ENCODE data around the gene C11orf54.
"Not testable (repeated sequence)": the region's sequence is repeated elsewhere in the genome, so short reads cannot be mapped to it uniquely, and the experiment has no call there.

The C11orf54 gene

GRCh38 chr11:93735627-93736026 is 5.8 kb upstream of the C11orf54 start:
- DNase-seq = no peak

GRCh38 chr11:93736129-93736528 is 5.3 kb upstream of the C11orf54 start:
- no peak for DNase-seq

- no peak for DNase-seq
Measured at GRCh38 chr11:93737904-93738612, 3.4 kb upstream of the C11orf54 start.

GRCh38 chr11:93738647-93739081 is 2.8 kb upstream of the C11orf54 start:
- DNase-seq = no peak

- no peak for DNase-seq
Measured at GRCh38 chr11:93740031-93740729, 1.3 kb upstream of the C11orf54 start.

- DNase-seq = no peak
Measured at GRCh38 chr11:93740730-93741093, 760 bp upstream of the C11orf54 start.

- DNase-seq = peak in 1 of 2 experiments; percentile 14
Measured at GRCh38 chr11:93741882-93742226, 382 bp downstream of the C11orf54 start.

GRCh38 chr11:93743291-93743690 is 1.8 kb downstream of the C11orf54 start:
- DNase-seq = no peak

- no peak for DNase-seq
Measured at GRCh38 chr11:93744669-93745004, 3.2 kb downstream of the C11orf54 start.

GRCh38 chr11:93745005-93745755 is 3.7 kb downstream of the C11orf54 start:
- DNase-seq = not testable (repeated sequence)

GRCh38 chr11:93746101-93746500 is 4.6 kb downstream of the C11orf54 start:
- no peak for DNase-seq

GRCh38 chr11:93747122-93747521 is 5.7 kb downstream of the C11orf54 start:
- DNase-seq = no peak

- no peak for DNase-seq
Measured at GRCh38 chr11:93751001-93751400, 9.5 kb downstream of the C11orf54 start.

GRCh38 chr11:93753241-93753640 is 11.8 kb downstream of the C11orf54 start:
- DNase-seq = no peak

GRCh38 chr11:93756748-93757147 is 15.3 kb downstream of the C11orf54 start:
- DNase-seq = no peak

GRCh38 chr11:93757301-93757700 is 15.8 kb downstream of the C11orf54 start:
- no peak for DNase-seq

GRCh38 chr11:93757924-93758865 is 16.7 kb downstream of the C11orf54 start:
- DNase-seq = no peak

GRCh38 chr11:93759123-93759522 is 17.7 kb downstream of the C11orf54 start:
- DNase-seq = not testable (repeated sequence)

GRCh38 chr11:93761910-93762309 is 20.4 kb downstream of the C11orf54 start:
- no peak for DNase-seq

- DNase-seq = no peak
Measured at GRCh38 chr11:93765551-93765950, 24.1 kb downstream of the C11orf54 start.

- no peak for DNase-seq
Measured at GRCh38 chr11:93766504-93766903, 25.0 kb downstream of the C11orf54 start.

- no peak for DNase-seq
Measured at GRCh38 chr11:93767018-93767417, 25.5 kb downstream of the C11orf54 start.

- no peak for DNase-seq
Measured at GRCh38 chr11:93770160-93770559, 28.7 kb downstream of the C11orf54 start.
